Naive thymus-derived CD4-positive, alpha-beta T cell (primary cell): ENCODE results near the gene KMT2E. TPM values are rescaled to one million over a fixed set of nuclear protein-coding genes. Genes with fewer than 3 reads are reported as not detected.

Experiments
- ATAC-seq: fragments of 150-1000 bp; cut with Tn5 transposase; 2 replicates; pipeline ENCODE4 v1.10.0; 2021; ENCODE audit warnings: mild to moderate bottlenecking, moderate library complexity
- CTCF ChIA-PET: fragments of 350-600 bp; sonication (Branson Sonifier 250); formaldehyde crosslinking; loops from one replicate; lab custom pipeline; 2021; ENCODE audit warnings: antibody characterized with exemption; lab: Charles Lee
- POLR2A ChIA-PET: fragments of 350-600 bp; sonication (Branson Sonifier 250); formaldehyde crosslinking; loops from one replicate; lab custom pipeline; 2021; ENCODE audit warnings: antibody characterized with exemption, inconsistent platforms; lab: Charles Lee
- DNase-seq, 9 donors: peaks; one replicate each; pipeline versions ENCODE4 v3.0.0 to v3.0.0-alpha.2; 2020 to 2022; ENCODE audit warnings: mixed read lengths in 1 of 9
- H3K27ac ChIP-seq: one replicate; pipeline ENCODE4 v1.7.0; 2013; ENCODE audit warnings: mild to moderate bottlenecking, low read depth, low read length, moderate library complexity
- H3K27me3 ChIP-seq, 2 donors: one replicate each; pipeline ENCODE4 v1.7.0; 2013; ENCODE audit warnings: low read length in 2 of 2, mild to moderate bottlenecking in 2 of 2, moderate library complexity in 2 of 2; ENCODE audit not compliant: control insufficient read depth in 2 of 2, insufficient read depth in 2 of 2
- H3K36me3 ChIP-seq, 3 experiments: 1 replicate in 2 of 3; 2 replicates in 1 of 3; pipeline ENCODE4 v1.7.0; 2013; ENCODE audit warnings: low read length in 3 of 3, mild to moderate bottlenecking in 3 of 3, moderate library complexity in 1 of 3; ENCODE audit not compliant: insufficient read depth in 3 of 3, control insufficient read depth in 2 of 3
- H3K4me1 ChIP-seq, 2 donors: one replicate each; pipeline ENCODE4 v1.7.0; 2013; ENCODE audit warnings: low read length in 2 of 2, mild to moderate bottlenecking in 2 of 2, moderate library complexity in 1 of 2; ENCODE audit not compliant: control insufficient read depth in 2 of 2, insufficient read depth in 2 of 2
- H3K4me3 ChIP-seq: 2 replicates; pipeline ENCODE4 v1.7.0; 2013; ENCODE audit warnings: mild to moderate bottlenecking, low read length
- H3K9me3 ChIP-seq, 3 experiments: 1 replicate in 2 of 3; 2 replicates in 1 of 3; pipeline ENCODE4 v1.7.0; 2013; ENCODE audit warnings: low read length in 3 of 3; ENCODE audit not compliant: control insufficient read depth in 2 of 3
- H3K27ac Mint-ChIP-seq, 9 donors: one replicate each; pipeline ENCODE4 v1.8.0; 2020 to 2022; ENCODE audit warnings: mixed read lengths in 9 of 9, mild to moderate bottlenecking in 8 of 9, moderate library complexity in 5 of 9, inconsistent platforms in 2 of 9
- H3K27me3 Mint-ChIP-seq, 5 donors: one replicate each; pipeline ENCODE4 v1.8.0; 2021 to 2022; ENCODE audit warnings: mixed read lengths in 5 of 5, mild to moderate bottlenecking in 1 of 5
- H3K36me3 Mint-ChIP-seq, 5 donors: one replicate each; pipeline ENCODE4 v1.8.0; 2020 to 2022; ENCODE audit warnings: mixed read lengths in 5 of 5, mild to moderate bottlenecking in 3 of 5, inconsistent platforms in 1 of 5
- H3K4me1 Mint-ChIP-seq, 7 donors: one replicate each; pipeline ENCODE4 v1.8.0; 2020 to 2022; ENCODE audit warnings: mixed read lengths in 7 of 7, mild to moderate bottlenecking in 3 of 7, inconsistent platforms in 1 of 7
- H3K4me3 Mint-ChIP-seq, 10 donors: one replicate each; pipeline ENCODE4 v1.8.0; 2020 to 2022; ENCODE audit warnings: mild to moderate bottlenecking in 10 of 10, mixed read lengths in 10 of 10, moderate library complexity in 6 of 10, inconsistent platforms in 2 of 10
- H3K9me3 Mint-ChIP-seq, 11 donors: one replicate each; pipeline ENCODE4 v1.8.0; 2020 to 2022; ENCODE audit warnings: mixed read lengths in 11 of 11, mild to moderate bottlenecking in 4 of 11, inconsistent platforms in 1 of 11, moderate library complexity in 1 of 11
- intact Hi-C, 2 donors: fragments of 100-400 bp; cut with micrococcal nuclease; formaldehyde crosslinking; loops; one replicate each; pipeline ENCODE4 v1.15.1; 2023
- polyA plus RNA-seq, 2 donors: library from polyadenylated mRNA; unstranded; fragments of 300-500 nt; fragmentation: Illumina TruSeq; gene quantifications; one replicate each; pipeline ENCODE4 v1.2.3, GENCODE V29; 2021
- total RNA-seq, 6 experiments: library from RNA in 5 of 6; stranded (reverse) in 5 of 6; gene quantifications; 1 replicate in 5 of 6; 2 replicates in 1 of 6; pipeline ENCODE4 v1.2.3 and lab custom pipeline; 2021 to 2026

Gene KMT2E
- total and polyA plus RNA-seq, 7 experiments from 2014 or later = 129 to 221 (median 195) TPM

GRCh38 chr7:104981672-104982037 is 32.4 kb upstream of the KMT2E start:
- H3K27ac Mint-ChIP-seq = peak overlapping the region in 7 of 9 donors; percentile 20 to 100 (median 78)
- peaks cover 0 to 1% (median 0%) of the 10 kb centered on the region in 5 donors for H3K36me3 Mint-ChIP-seq
- Histone ChIP-seq H3K27me3 (no peaks in the 10 kb centered on the region), H3K27ac (peak overlapping the region; percentile 98), H3K4me1 (peaks cover 16 to 21% of the 10 kb centered on the region in 2 donors), H3K36me3 (peaks cover 0 to 3% (median 0%) of the 10 kb centered on the region in 3 experiments), H3K9me3 (no peaks in the 10 kb centered on the region), H3K4me3 (no peak overlapping the region)
- ChIA-PET POLR2A (interaction anchor here (0.6 to 18.2 kb wide), 11 partner anchors 10 to 265 kb away, joined by 3 to 639 read pairs (median 4); partner anchors contain the start of gene KMT2E), CTCF (interaction anchor here (0.6 to 6.7 kb wide), 34 partner anchors 10 to 582 kb away, joined by 3 to 76 read pairs (median 5); partner anchors contain the start of gene KMT2E)
- H3K27me3 Mint-ChIP-seq = no peaks in the 10 kb centered on the region
- ATAC-seq = no peak
- H3K9me3 Mint-ChIP-seq = no peaks in the 10 kb centered on the region
- DNase-seq = no peak
- H3K4me3 Mint-ChIP-seq = no peak overlapping the region
- intact Hi-C loops = loop anchor here (1.0 to 5.0 kb wide), 15 partner anchors 24 to 608 kb away; partner anchors contain the start of genes RINT1 (in 1 of the 2) and SRPK2 (in 1 of the 2)
- H3K4me1 Mint-ChIP-seq = peaks cover 27 to 68% (median 50%) of the 10 kb centered on the region in 7 donors

- Histone ChIP-seq H3K9me3 (no peaks in the 10 kb centered on the region), H3K27me3 (no peaks in the 10 kb centered on the region), H3K36me3 (peaks cover 0 to 3% (median 0%) of the 10 kb centered on the region in 3 experiments), H3K4me1 (peaks cover 16 to 21% of the 10 kb centered on the region in 2 donors), H3K4me3 (peak overlapping the region; percentile 93), H3K27ac (peak overlapping the region; percentile 98)
- ChIA-PET CTCF (interaction anchor here (0.6 to 6.7 kb wide), 21 partner anchors 10 to 581 kb away, joined by 3 to 76 read pairs (median 5); partner anchors contain the start of gene KMT2E), POLR2A (interaction anchor here (0.6 to 18.2 kb wide), 18 partner anchors 15 to 1049 kb away, joined by 3 to 639 read pairs (median 4); partner anchors contain the start of genes KMT2E and RINT1)
- peaks cover 27 to 62% (median 55%) of the 10 kb centered on the region in 7 donors for H3K4me1 Mint-ChIP-seq
- peak overlapping the region; percentile 98 to 100 (median 100) for H3K27ac Mint-ChIP-seq
- no peak for DNase-seq
- peaks cover 0 to 1% (median 0%) of the 10 kb centered on the region in 5 donors for H3K36me3 Mint-ChIP-seq
- H3K9me3 Mint-ChIP-seq = no peaks in the 10 kb centered on the region
- no peak for ATAC-seq
- H3K4me3 Mint-ChIP-seq = peak overlapping the region; percentile 93 to 100 (median 99)
- intact Hi-C loops = loop anchor here (1.0 to 5.0 kb wide), 9 partner anchors 30 to 550 kb away; partner anchors contain the start of genes SRPK2 (in 2 of the 2) and RINT1 (in 1 of the 2)
- no peaks in the 10 kb centered on the region for H3K27me3 Mint-ChIP-seq
Measured at GRCh38 chr7:104982308-104983075, 31.5 kb upstream of the KMT2E start.

GRCh38 chr7:104983076-104983577 is 30.9 kb upstream of the KMT2E start:
- Mint-ChIP-seq H3K4me3 (peak overlapping the region; percentile 93 to 100 (median 99)), H3K4me1 (peaks cover 27 to 64% (median 55%) of the 10 kb centered on the region in 7 donors), H3K27ac (peak overlapping the region; percentile 98 to 100 (median 100)), H3K36me3 (peaks cover 0 to 1% (median 0%) of the 10 kb centered on the region in 5 donors), H3K27me3 (no peaks in the 10 kb centered on the region), H3K9me3 (no peaks in the 10 kb centered on the region)
- Histone ChIP-seq H3K27me3 (no peaks in the 10 kb centered on the region), H3K36me3 (peaks cover 0 to 3% (median 0%) of the 10 kb centered on the region in 3 experiments), H3K9me3 (no peaks in the 10 kb centered on the region), H3K4me3 (peak overlapping the region; percentile 93), H3K4me1 (peaks cover 16 to 21% of the 10 kb centered on the region in 2 donors), H3K27ac (peak overlapping the region; percentile 98)
- CTCF ChIA-PET = interaction anchor here (0.6 to 6.7 kb wide), 12 partner anchors 13 to 351 kb away, joined by 3 to 76 read pairs (median 10); partner anchors contain the start of gene KMT2E
- ATAC-seq = no peak
- POLR2A ChIA-PET = interaction anchor here (0.6 to 18.2 kb wide), 29 partner anchors 13 to 1048 kb away, joined by 3 to 639 read pairs (median 4); partner anchors contain the start of genes KMT2E and RINT1
- intact Hi-C loops = loop anchor here (1.0 to 5.0 kb wide), 9 partner anchors 29 to 549 kb away; partner anchors contain the start of genes SRPK2 (in 2 of the 2) and RINT1 (in 1 of the 2)
- DNase-seq = peak in 1 of 9 donors; percentile 11

- no peaks in the 10 kb centered on the region for H3K9me3 Mint-ChIP-seq
- H3K4me3 ChIP-seq = peak overlapping the region; percentile 93
- peaks cover 19 to 23% of the 10 kb centered on the region in 2 donors for H3K4me1 ChIP-seq
- H3K4me1 Mint-ChIP-seq = peaks cover 27 to 67% (median 55%) of the 10 kb centered on the region in 7 donors
- H3K36me3 ChIP-seq = peaks cover 0 to 3% (median 0%) of the 10 kb centered on the region in 3 experiments
- no peaks in the 10 kb centered on the region for H3K27me3 Mint-ChIP-seq
- H3K27ac Mint-ChIP-seq = peak overlapping the region; percentile 98 to 100 (median 100)
- CTCF ChIA-PET = interaction anchor here (0.6 to 6.7 kb wide), 10 partner anchors 9 to 350 kb away, joined by 3 to 76 read pairs (median 9); partner anchors contain the start of gene KMT2E
- H3K27me3 ChIP-seq = no peaks in the 10 kb centered on the region
- H3K9me3 ChIP-seq = no peaks in the 10 kb centered on the region
- peak; percentile 78 to 86 (median 84) for DNase-seq
- POLR2A ChIA-PET = interaction anchor here (0.7 to 18.2 kb wide), 29 partner anchors 12 to 1047 kb away, joined by 3 to 639 read pairs (median 4); partner anchors contain the start of genes KMT2E and RINT1
- H3K27ac ChIP-seq = peak overlapping the region; percentile 98
- H3K4me3 Mint-ChIP-seq = peak overlapping the region; percentile 93 to 100 (median 99)
- ATAC-seq = peak; percentile 94
- intact Hi-C loops = loop anchor here (1.0 to 5.0 kb wide), 12 partner anchors 15 to 548 kb away; partner anchors contain the start of genes SRPK2 (in 2 of the 2) and RINT1 (in 1 of the 2)
- H3K36me3 Mint-ChIP-seq = peaks cover 0 to 3% (median 0%) of the 10 kb centered on the region in 5 donors
Measured at GRCh38 chr7:104983578-104984539, 30.1 kb upstream of the KMT2E start.

- intact Hi-C loops = loop anchor here (1.0 to 5.0 kb wide), 9 partner anchors 14 to 548 kb away; partner anchors contain the start of genes RINT1 (in 1 of the 2) and SRPK2 (in 1 of the 2)
- DNase-seq = no peak
- peak overlapping the region; percentile 93 for H3K4me3 ChIP-seq
- no peaks in the 10 kb centered on the region for H3K9me3 Mint-ChIP-seq
- peaks cover 0 to 4% (median 0%) of the 10 kb centered on the region in 5 donors for H3K36me3 Mint-ChIP-seq
- no peak for ATAC-seq
- peaks cover 19 to 26% of the 10 kb centered on the region in 2 donors for H3K4me1 ChIP-seq
- H3K27me3 Mint-ChIP-seq = no peaks in the 10 kb centered on the region
- ChIA-PET POLR2A (interaction anchor here (0.7 to 18.2 kb wide), 14 partner anchors 19 to 547 kb away, joined by 3 to 639 read pairs (median 5); partner anchors contain the start of genes KMT2E and RINT1), CTCF (interaction anchor here (1.0 to 6.7 kb wide), 5 partner anchors 16 to 56 kb away, joined by 3 to 76 read pairs (median 14); partner anchors contain the start of gene KMT2E)
- H3K27ac ChIP-seq = peak overlapping the region; percentile 98
- peak overlapping the region; percentile 93 to 100 (median 99) for H3K4me3 Mint-ChIP-seq
- peaks cover 27 to 62% (median 55%) of the 10 kb centered on the region in 7 donors for H3K4me1 Mint-ChIP-seq
- peaks cover 0 to 3% (median 0%) of the 10 kb centered on the region in 3 experiments for H3K36me3 ChIP-seq
- peak overlapping the region; percentile 98 to 100 (median 100) for H3K27ac Mint-ChIP-seq
- H3K27me3 ChIP-seq = no peaks in the 10 kb centered on the region
- H3K9me3 ChIP-seq = no peaks in the 10 kb centered on the region
Measured at GRCh38 chr7:104984585-104985258, 29.3 kb upstream of the KMT2E start.
